Measurements from ENCODE around the gene LIPC.

GRCh38 chr15:58530056-58530590, 98.3 kb downstream of the LIPC start:
- no peak for TF ChIP-seq CTCF (IDR thresholded peaks at IDR 0.05)
- TF ChIP-seq EP300 (IDR thresholded peaks at IDR 0.05; ENCODE audit: low read depth): no peak
